GM21526 (cell line): ENCODE data around the gene GDPD4.

Experiments used
- ATAC-seq: cut with Tn5 transposase; IDR thresholded peaks from one replicate; pipeline ENCODE4 v1.9.1; 2021; ENCODE audit warnings: moderate library complexity; ENCODE audit not compliant: unreplicated experiment, low FRiP score

Gene GDPD4

GRCh38 chr11:77207618-77208313 lies 93.7 kb downstream of the GDPD4 start:
- no peak for ATAC-seq

- no peak for ATAC-seq
Observed at GRCh38 chr11:77207019-77207485, 94.4 kb downstream of the GDPD4 start.

- no peak for ATAC-seq
Observed at GRCh38 chr11:77206264-77207018, 95.0 kb downstream of the GDPD4 start.

GRCh38 chr11:77205467-77206263 lies 95.8 kb downstream of the GDPD4 start:
- ATAC-seq: no peak

- no peak for ATAC-seq
Observed at GRCh38 chr11:77204754-77205466, 96.6 kb downstream of the GDPD4 start.

- no peak for ATAC-seq
Observed at GRCh38 chr11:77203901-77204753, 97.4 kb downstream of the GDPD4 start.

- no peak for ATAC-seq
Observed at GRCh38 chr11:77202941-77203900, 98.3 kb downstream of the GDPD4 start.

- no peak for ATAC-seq
Observed at GRCh38 chr11:77201991-77202841, 99.3 kb downstream of the GDPD4 start.

- ATAC-seq: no peak
Observed at GRCh38 chr11:77201370-77201769, 100.1 kb downstream of the GDPD4 start.

GRCh38 chr11:77200351-77201268 lies 100.9 kb downstream of the GDPD4 start:
- no peak for ATAC-seq

- no peak for ATAC-seq
Observed at GRCh38 chr11:77199137-77199745, 102.2 kb downstream of the GDPD4 start.

- no peak for ATAC-seq
Observed at GRCh38 chr11:77198440-77198849, 103.0 kb downstream of the GDPD4 start.

GRCh38 chr11:77197626-77198320 lies 103.7 kb downstream of the GDPD4 start:
- no peak for ATAC-seq

- ATAC-seq: no peak
Observed at GRCh38 chr11:77196961-77197360, 104.5 kb downstream of the GDPD4 start.

GRCh38 chr11:77195071-77195755 lies 106.3 kb downstream of the GDPD4 start:
- no peak for ATAC-seq
